ENCODE results near the gene PEAK1.

DNA sequence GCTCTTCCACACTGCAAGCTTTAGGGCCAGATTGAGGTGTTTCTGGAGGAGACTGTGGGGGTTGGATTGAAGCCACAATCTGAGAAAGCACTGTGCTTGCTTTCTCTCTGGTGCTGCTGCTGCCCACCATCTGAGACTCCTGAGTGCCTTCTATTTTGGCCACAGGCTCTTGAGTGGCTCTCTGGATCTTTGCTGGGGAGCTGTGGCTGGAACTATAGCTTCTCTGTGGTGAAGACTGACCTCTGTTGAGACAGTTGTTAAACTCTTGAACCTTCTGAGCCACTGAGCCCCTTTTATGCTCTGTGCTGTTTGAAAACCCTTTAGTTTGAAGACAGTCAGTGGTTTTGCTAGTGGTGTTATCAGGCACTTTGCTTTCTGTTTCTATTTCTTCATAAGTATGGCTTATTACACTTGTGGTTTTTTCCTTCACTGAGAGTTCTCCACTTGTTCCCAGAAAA, 240.3 kb downstream of the PEAK1 start:
- TF ChIP-seq, protein P1, sequence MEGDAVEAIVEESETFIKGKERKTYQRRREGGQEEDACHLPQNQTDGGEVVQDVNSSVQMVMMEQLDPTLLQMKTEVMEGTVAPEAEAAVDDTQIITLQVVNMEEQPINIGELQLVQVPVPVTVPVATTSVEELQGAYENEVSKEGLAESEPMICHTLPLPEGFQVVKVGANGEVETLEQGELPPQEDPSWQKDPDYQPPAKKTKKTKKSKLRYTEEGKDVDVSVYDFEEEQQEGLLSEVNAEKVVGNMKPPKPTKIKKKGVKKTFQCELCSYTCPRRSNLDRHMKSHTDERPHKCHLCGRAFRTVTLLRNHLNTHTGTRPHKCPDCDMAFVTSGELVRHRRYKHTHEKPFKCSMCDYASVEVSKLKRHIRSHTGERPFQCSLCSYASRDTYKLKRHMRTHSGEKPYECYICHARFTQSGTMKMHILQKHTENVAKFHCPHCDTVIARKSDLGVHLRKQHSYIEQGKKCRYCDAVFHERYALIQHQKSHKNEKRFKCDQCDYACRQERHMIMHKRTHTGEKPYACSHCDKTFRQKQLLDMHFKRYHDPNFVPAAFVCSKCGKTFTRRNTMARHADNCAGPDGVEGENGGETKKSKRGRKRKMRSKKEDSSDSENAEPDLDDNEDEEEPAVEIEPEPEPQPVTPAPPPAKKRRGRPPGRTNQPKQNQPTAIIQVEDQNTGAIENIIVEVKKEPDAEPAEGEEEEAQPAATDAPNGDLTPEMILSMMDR (conservative IDR thresholded peaks at IDR 0.05; ENCODE audit: low read depth, low read length), result no peak
- no peak for TF ChIP-seq EZH2phosphoT487 (IDR thresholded peaks at IDR 0.05; ENCODE audit: borderline replicate concordance, low read length)

All from PC-3 (cell line).